Limb (tissue), 2 donors: ENCODE results near the gene SLC2A14.
A peak's percentile ranks its signal among the peaks of the same experiment; 100 is the strongest.
"Not testable (repeated sequence)": the region's sequence is repeated elsewhere in the genome, so short reads cannot be mapped to it uniquely, and the experiment has no call there.

Experiments used
- DNase-seq, 2 donors: peaks; one replicate each; pipeline ENCODE4 v3.0.0-alpha.2; 2016; ENCODE audit errors: extremely low spot score in 2 of 2

Gene SLC2A14

GRCh38 chr12:7872566-7873319, at the start of gene SLC2A14:
TSS of gene SLC2A14 (minus strand) at chr12:7872915. CDS start at chr12:7869880, 3,035 bp downstream.
- DNase-seq = peak in 1 of 2 donors; percentile 33

- not testable (repeated sequence) for DNase-seq
Measured at GRCh38 chr12:7921181-7921580, 48.5 kb upstream of the SLC2A14 start.

GRCh38 chr12:7918268-7918590, 45.5 kb upstream of the SLC2A14 start:
- not testable (repeated sequence) for DNase-seq

- DNase-seq = no peak
Measured at GRCh38 chr12:7917392-7918267, 44.9 kb upstream of the SLC2A14 start.

- DNase-seq = no peak
Measured at GRCh38 chr12:7916936-7917335, 44.2 kb upstream of the SLC2A14 start.

- peak in 1 of 2 donors; percentile 65 for DNase-seq
Measured at GRCh38 chr12:7915661-7916403, 43.1 kb upstream of the SLC2A14 start.

GRCh38 chr12:7910106-7910505, 37.4 kb upstream of the SLC2A14 start:
- DNase-seq = not testable (repeated sequence)

GRCh38 chr12:7907009-7907408, 34.3 kb upstream of the SLC2A14 start:
- DNase-seq = no peak

- not testable (repeated sequence) for DNase-seq
Measured at GRCh38 chr12:7906303-7906702, 33.6 kb upstream of the SLC2A14 start.

- DNase-seq = not testable (repeated sequence)
Measured at GRCh38 chr12:7905600-7906125, 32.9 kb upstream of the SLC2A14 start.

GRCh38 chr12:7905071-7905470, 32.4 kb upstream of the SLC2A14 start:
- no peak for DNase-seq

GRCh38 chr12:7902416-7902815, 29.7 kb upstream of the SLC2A14 start:
- not testable (repeated sequence) for DNase-seq

- DNase-seq = no peak
Measured at GRCh38 chr12:7899755-7900154, 27.0 kb upstream of the SLC2A14 start.

- not testable (repeated sequence) for DNase-seq
Measured at GRCh38 chr12:7896726-7897125, 24.0 kb upstream of the SLC2A14 start.

- DNase-seq = no peak
Measured at GRCh38 chr12:7892186-7892980, 19.7 kb upstream of the SLC2A14 start.

- DNase-seq = no peak
Measured at GRCh38 chr12:7884689-7885088, 12.0 kb upstream of the SLC2A14 start.

- DNase-seq = not testable (repeated sequence)
Measured at GRCh38 chr12:7881736-7882120, 9.0 kb upstream of the SLC2A14 start.

GRCh38 chr12:7880952-7881735, 8.4 kb upstream of the SLC2A14 start:
- DNase-seq = not testable (repeated sequence)

GRCh38 chr12:7879246-7879645, 6.5 kb upstream of the SLC2A14 start:
- no peak for DNase-seq

GRCh38 chr12:7877420-7877819, 4.7 kb upstream of the SLC2A14 start:
- DNase-seq = no peak
